ENCODE measurements around the gene TMEM150C. TPM values are rescaled to one million over a fixed set of nuclear protein-coding genes. Genes with fewer than 3 reads are reported as not detected.

The TMEM150C gene
- total and polyA plus RNA-seq, 2 of the 8 experiments (the other 6 are each of a cell fraction or from before 2014, with no cell fraction given), result 1.5 to 1.7 TPM

- no peak overlapping the region for H3K9ac ChIP-seq (replicated peaks in 1 of 4; ENCODE audit: extremely low read depth in 1 of 4, low read depth in 3 of 4, low read length in 3 of 4)
- ChIA-PET CTCF (ENCODE audit: partially characterized antibody) (interaction anchor here (0.8 to 13.4 kb wide), 10 partner anchors 10 to 271 kb away, joined by 3 to 160 read pairs (median 4); no protein-coding TSS in a partner anchor), POLR2A (ENCODE audit: partially characterized antibody) (interaction anchor here (1.2 to 7.0 kb wide), 3 partner anchors 42 to 273 kb away, joined by 3 to 24 read pairs (median 4); partner anchors contain the start of gene HNRNPDL)
- H3K9me3 ChIP-seq (ENCODE audit: insufficient read depth in 2 of 2, low read depth in 1 of 2, low read length in 1 of 2), result peaks cover 4 to 6% of the 10 kb centered on the region in 2 experiments; a peak in 2 of 4 replicates
- no peak overlapping the region for H3K4me2 ChIP-seq (ENCODE audit: insufficient read depth in 1 of 2, low read depth in 2 of 2, low read length in 2 of 2)
- no peak overlapping the region for H2AFZ ChIP-seq (ENCODE audit: low read length)
- H2BK15ac ChIP-seq (ENCODE audit: low read length), result no peak overlapping the region
- H3K4me3 ChIP-seq (ENCODE audit: extremely low read depth in 1 of 4, insufficient read depth in 2 of 4, low read depth in 3 of 4, low read length in 4 of 4), result no peak overlapping the region
- no peaks in the 10 kb centered on the region for H3K79me2 ChIP-seq (ENCODE audit: control insufficient read depth in 1 of 2, insufficient read depth in 2 of 2, low read length in 2 of 2)
- no peak overlapping the region for H3K23ac ChIP-seq (ENCODE audit: insufficient read length)
- no peaks in the 10 kb centered on the region for H4K20me1 ChIP-seq (replicated peaks in 1 of 2; ENCODE audit: control insufficient read depth in 1 of 2, insufficient read depth in 2 of 2, low read length in 2 of 2)
- no peak overlapping the region for H4K8ac ChIP-seq (ENCODE audit: extremely low read depth, insufficient read depth, low read length)
- H3K27me3 ChIP-seq (replicated peaks in 1 of 4; ENCODE audit: control insufficient read depth in 3 of 4, extremely low read depth in 1 of 4, insufficient read depth in 3 of 4, low read length in 3 of 4), result no peaks in the 10 kb centered on the region
- no peak overlapping the region for H3K56ac ChIP-seq (replicated peaks; ENCODE audit: insufficient read length, low read depth, low read length)
- H2BK20ac ChIP-seq (ENCODE audit: low read length), result no peak overlapping the region
- H3K4me1 ChIP-seq (replicated peaks in 1 of 4; ENCODE audit: control insufficient read depth in 3 of 4, insufficient read depth in 4 of 4, low read length in 3 of 4), result 0 out of 7 replicates have a peak, but pooled peaks cover 0 to 2% (median 0%) of the 10 kb centered on the region in 4 experiments
- H2AK5ac ChIP-seq (ENCODE audit: low read depth, low read length), result no peak overlapping the region
- no peak overlapping the region for H2BK5ac ChIP-seq (ENCODE audit: low read depth, low read length)
- H3K36me3 ChIP-seq (ENCODE audit: control insufficient read depth in 2 of 4, insufficient read depth in 4 of 4, low read length in 3 of 4), result peaks cover 0 to 10% (median 2%) of the 10 kb centered on the region in 4 experiments; a peak in 4 of 8 replicates
- no peak for DNase-seq (ENCODE audit: low read depth in 1 of 2, low spot score in 2 of 2)
- no peak for FAIRE-seq
- H3K14ac ChIP-seq (ENCODE audit: insufficient read length), result no peak overlapping the region
- no peak overlapping the region for H2BK120ac ChIP-seq (replicated peaks; ENCODE audit: low read depth, low read length)
- no peak overlapping the region for H3K4ac ChIP-seq (replicated peaks; ENCODE audit: insufficient read length, low read depth, low read length)
- H2BK12ac ChIP-seq (ENCODE audit: low read depth, low read length), result no peak overlapping the region
- WGBS, 2 experiments (ENCODE audit: extremely low coverage in 1 of 2, insufficient coverage in 1 of 2, insufficient read length in 1 of 2, insufficient replicate concordance in 2 of 2, low coverage in 1 of 2, low lambda C conversion rate in 2 of 2, missing lambda C conversion rate in 1 of 2), result 92% methylated on average over 2 of the region's 2 CpGs; no CpG with 5 or more reads in 1 of the 2 experiments
- no peaks in the 10 kb centered on the region for H3K23me2 ChIP-seq (ENCODE audit: low read depth, low read length)
- no peak overlapping the region for H3K27ac ChIP-seq (ENCODE audit: low read depth, low read length)
- TF ChIP-seq POU5F1 (IDR thresholded peaks at IDR 0.05; ENCODE audit: low read depth, low read length) (no peak), ASH2L (IDR thresholded peaks at IDR 0.05; ENCODE audit: low read length) (no peak), SP2 (IDR thresholded peaks at IDR 0.05; ENCODE audit: low read length) (no peak), POLR2A (IDR thresholded peaks at IDR 0.05; ENCODE audit: control extremely low read depth in 1 of 2, low read depth in 2 of 2, low read length in 2 of 2) (peak in 1 of 2 experiments; percentile 20; a peak in 1 of 3 replicates), FOSL1 (IDR thresholded peaks at IDR 0.05; ENCODE audit: insufficient read depth, low read depth, low read length) (no peak), CHD2 (IDR thresholded peaks at IDR 0.05; ENCODE audit: low read length) (no peak), RAD21 (IDR thresholded peaks at IDR 0.05 in 1 of 2, conservative IDR thresholded peaks at IDR 0.05 in 1 of 2; ENCODE audit: low read depth in 2 of 2, low read length in 2 of 2) (peak; percentile 36 to 45), RBBP5 (IDR thresholded peaks at IDR 0.05; ENCODE audit: borderline replicate concordance, low read depth, low read length) (no peak), NRF1 (IDR thresholded peaks at IDR 0.05; ENCODE audit: low read depth, low read length) (no peak), KDM5A (IDR thresholded peaks at IDR 0.05; ENCODE audit: low read length) (no peak)
- TF ChIP-seq, protein P1, sequence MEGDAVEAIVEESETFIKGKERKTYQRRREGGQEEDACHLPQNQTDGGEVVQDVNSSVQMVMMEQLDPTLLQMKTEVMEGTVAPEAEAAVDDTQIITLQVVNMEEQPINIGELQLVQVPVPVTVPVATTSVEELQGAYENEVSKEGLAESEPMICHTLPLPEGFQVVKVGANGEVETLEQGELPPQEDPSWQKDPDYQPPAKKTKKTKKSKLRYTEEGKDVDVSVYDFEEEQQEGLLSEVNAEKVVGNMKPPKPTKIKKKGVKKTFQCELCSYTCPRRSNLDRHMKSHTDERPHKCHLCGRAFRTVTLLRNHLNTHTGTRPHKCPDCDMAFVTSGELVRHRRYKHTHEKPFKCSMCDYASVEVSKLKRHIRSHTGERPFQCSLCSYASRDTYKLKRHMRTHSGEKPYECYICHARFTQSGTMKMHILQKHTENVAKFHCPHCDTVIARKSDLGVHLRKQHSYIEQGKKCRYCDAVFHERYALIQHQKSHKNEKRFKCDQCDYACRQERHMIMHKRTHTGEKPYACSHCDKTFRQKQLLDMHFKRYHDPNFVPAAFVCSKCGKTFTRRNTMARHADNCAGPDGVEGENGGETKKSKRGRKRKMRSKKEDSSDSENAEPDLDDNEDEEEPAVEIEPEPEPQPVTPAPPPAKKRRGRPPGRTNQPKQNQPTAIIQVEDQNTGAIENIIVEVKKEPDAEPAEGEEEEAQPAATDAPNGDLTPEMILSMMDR (IDR thresholded peaks at IDR 0.05; ENCODE audit: control extremely low read depth in 1 of 3, insufficient read depth in 1 of 3, low read depth in 1 of 3, low read length in 3 of 3), result no peak
- no peak overlapping the region for H3K18ac ChIP-seq (ENCODE audit: extremely low read depth, low read length)
- no peak overlapping the region for H4K91ac ChIP-seq (replicated peaks; ENCODE audit: insufficient read length, low read length)
- H4K5ac ChIP-seq (ENCODE audit: insufficient read length, low read depth, low read length), result no peak overlapping the region
- H3K79me1 ChIP-seq (ENCODE audit: low read depth, low read length), result no peaks in the 10 kb centered on the region
Measured at GRCh38 chr4:82469791-82470345, 91.9 kb downstream of the TMEM150C start.

All from H1 (cell line).